ENCODE results near the gene RPSA. TPM values are rescaled to one million over a fixed set of nuclear protein-coding genes. Genes with fewer than 3 reads are reported as not detected.

Gene RPSA
- total RNA-seq, 1 donor from 2014 or later = 1,061 TPM

GRCh38 chr3:39381432-39381831, 25.1 kb upstream of the RPSA start:
- Mint-ChIP-seq H3K9me3 (no peaks in the 10 kb centered on the region), H3K36me3 (no peaks in the 10 kb centered on the region), H3K4me1 (peaks cover 21% of the 10 kb centered on the region), H3K27ac (no peak overlapping the region), H3K4me3 (peak overlapping the region; percentile 28), H3K27me3 (ENCODE audit: low read depth) (peaks cover under 1% of the 10 kb centered on the region)
- DNase-seq (ENCODE audit: low spot score in 2 of 2, unreplicated experiment in 2 of 2) = no peak
- TF ChIP-seq CTCF (IDR thresholded peaks at IDR 0.05; ENCODE audit: unreplicated experiment) = no peak

- H3K4me1 Mint-ChIP-seq = peaks cover 24% of the 10 kb centered on the region
- H3K27me3 Mint-ChIP-seq (ENCODE audit: low read depth) = no peaks in the 10 kb centered on the region
- H3K27ac Mint-ChIP-seq = peak within 1 kb of the TSS; percentile 99
- H3K4me3 Mint-ChIP-seq = peak within 1 kb of the TSS; percentile 99
- no peaks in the 10 kb centered on the region for H3K36me3 Mint-ChIP-seq
- no peaks in the 10 kb centered on the region for H3K9me3 Mint-ChIP-seq
- no peak for TF ChIP-seq CTCF (IDR thresholded peaks at IDR 0.05; ENCODE audit: unreplicated experiment)
- DNase-seq (ENCODE audit: low spot score in 2 of 2, unreplicated experiment in 2 of 2) = peak; percentile 43 to 79
These were observed 23.3 kb upstream of the RPSA start, which contains the start of gene SLC25A38 for GRCh38 chr3:39383045-39383880. Gene SLC25A38 (plus strand): TSS chr3:39383370. CDS start chr3:39383725, 355 bp downstream.

- Mint-ChIP-seq H3K27ac (peak overlapping the region; percentile 99), H3K4me1 (peaks cover 24% of the 10 kb centered on the region), H3K9me3 (no peaks in the 10 kb centered on the region), H3K36me3 (no peaks in the 10 kb centered on the region), H3K27me3 (ENCODE audit: low read depth) (no peaks in the 10 kb centered on the region), H3K4me3 (peak overlapping the region; percentile 99)
- no peak for TF ChIP-seq CTCF (IDR thresholded peaks at IDR 0.05; ENCODE audit: unreplicated experiment)
- peak; percentile 92 to 96 for DNase-seq (ENCODE audit: low spot score in 2 of 2, unreplicated experiment in 2 of 2)
These were observed 22.4 kb upstream of the RPSA start for GRCh38 chr3:39383881-39384664.

- peak overlapping the region; percentile 99 for H3K4me3 Mint-ChIP-seq
- H3K9me3 Mint-ChIP-seq = no peaks in the 10 kb centered on the region
- peaks cover 2% of the 10 kb centered on the region for H3K36me3 Mint-ChIP-seq
- TF ChIP-seq CTCF (IDR thresholded peaks at IDR 0.05; ENCODE audit: unreplicated experiment) = no peak
- peaks cover 24% of the 10 kb centered on the region for H3K4me1 Mint-ChIP-seq
- no peak for DNase-seq (ENCODE audit: low spot score in 2 of 2, unreplicated experiment in 2 of 2)
- no peaks in the 10 kb centered on the region for H3K27me3 Mint-ChIP-seq (ENCODE audit: low read depth)
- peak overlapping the region; percentile 88 for H3K27ac Mint-ChIP-seq
These were observed 21.9 kb upstream of the RPSA start for GRCh38 chr3:39384665-39385000.

- DNase-seq (ENCODE audit: low spot score in 2 of 2, unreplicated experiment in 2 of 2) = no peak
- Mint-ChIP-seq H3K36me3 (peaks cover 2% of the 10 kb centered on the region), H3K9me3 (no peaks in the 10 kb centered on the region), H3K27ac (no peak overlapping the region), H3K4me3 (peak overlapping the region; percentile 99), H3K27me3 (ENCODE audit: low read depth) (no peaks in the 10 kb centered on the region), H3K4me1 (peaks cover 24% of the 10 kb centered on the region)
- TF ChIP-seq CTCF (IDR thresholded peaks at IDR 0.05; ENCODE audit: unreplicated experiment) = no peak
These were observed 20.9 kb upstream of the RPSA start for GRCh38 chr3:39385456-39386090.
